ENCODE results near the gene ADSS1. TPM values are rescaled to one million over a fixed set of nuclear protein-coding genes. Genes with fewer than 3 reads are reported as not detected.

ADSS1 gene
- total RNA-seq, 1 experiment from 2014 or later, result 9.9 TPM

DNA sequence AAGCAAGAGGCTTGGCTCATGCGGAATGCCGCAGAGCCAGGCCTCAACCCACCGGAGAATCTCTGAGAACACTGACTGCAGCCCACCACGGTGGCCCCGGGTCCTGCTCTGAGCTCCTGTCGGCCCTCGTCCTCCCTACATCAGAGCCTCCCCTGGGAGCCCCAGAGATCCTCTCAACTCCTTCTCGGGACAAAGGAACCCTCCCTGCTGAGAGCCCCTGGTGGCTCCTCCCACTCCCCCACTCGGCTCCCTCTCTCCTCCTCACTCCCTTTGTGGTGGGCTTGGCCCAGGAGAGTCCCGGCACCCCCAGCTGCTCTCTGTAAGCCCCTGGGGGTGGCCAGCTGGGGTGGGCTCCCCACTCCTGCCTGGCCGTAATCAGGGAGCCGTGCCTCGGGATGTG, 45.7 kb upstream of the ADSS1 start:
- BruUV-seq (replicated peaks), result TSS peak; percentile 92
- no peaks in the 10 kb centered on the region for H3K27me3 ChIP-seq (ENCODE audit: insufficient read depth, low read length)
- no peak overlapping the region for H2AFZ ChIP-seq (ENCODE audit: low read depth, low read length, poor library complexity, severe bottlenecking)
- no peaks in the 10 kb centered on the region for H3K79me2 ChIP-seq (ENCODE audit: insufficient read depth, low read length)
- no peaks in the 10 kb centered on the region for H4K20me1 ChIP-seq (ENCODE audit: insufficient read depth)
- intact Hi-C loops (cut with micrococcal nuclease), result no loop called here
- CTCF ChIA-PET, result interaction anchor here (1.2 to 1.3 kb wide), 2 partner anchors 10 to 12 kb away, joined by 4 to 5 read pairs; no protein-coding TSS in a partner anchor
- TF ChIP-seq ZFX (IDR thresholded peaks at IDR 0.05) (peak; percentile 46; the same call in 1 of the 2 replicates), ELF1 (IDR thresholded peaks at IDR 0.05; ENCODE audit: borderline replicate concordance, low read depth) (no peak)
- no peaks in the 10 kb centered on the region for H3K9me3 ChIP-seq (ENCODE audit: control insufficient read depth in 1 of 2, insufficient read depth in 1 of 2, low read depth in 1 of 2, low read length in 2 of 2)
- H3K27ac ChIP-seq (ENCODE audit: low read depth, low read length), result peak overlapping the region; percentile 98
- peak; percentile 9; the same call in 1 of the 2 replicates for ATAC-seq
- peak overlapping the region; percentile 89 for H3K9ac ChIP-seq (ENCODE audit: low read length)
- no peak for DNase-seq (ENCODE audit: low read depth, low spot score)
- H3K4me3 ChIP-seq (replicated peaks in 1 of 2; ENCODE audit: low read depth in 1 of 2, low read length in 2 of 2), result peak overlapping the region; percentile 52 to 62
- H3K36me3 ChIP-seq (ENCODE audit: control insufficient read depth in 1 of 2, insufficient read depth in 2 of 2, low read length in 2 of 2), result no peaks in the 10 kb centered on the region
- peaks cover 58 to 75% of the 10 kb centered on the region in 2 experiments for H3K4me1 ChIP-seq (ENCODE audit: control insufficient read depth in 1 of 2, insufficient read depth in 2 of 2, low read length in 2 of 2)
- RAD21 ChIA-PET (ENCODE audit: low non-redundant PET in 1 of 2, low total read pairs in 2 of 2, uncharacterized antibody in 2 of 2, unreplicated experiment in 2 of 2), result no interaction called here
- no peaks in the 10 kb centered on the region for H3K9me2 ChIP-seq (ENCODE audit: insufficient read depth)
- peak overlapping the region; percentile 89 for H3K4me2 ChIP-seq (ENCODE audit: low read length)
- POLR2A ChIA-PET, result interaction anchor here (0.9 to 2.2 kb wide), 4 partner anchors 9 to 74 kb away, joined by 4 to 13 read pairs (median 6); partner anchors contain the start of gene SIVA1

DNA sequence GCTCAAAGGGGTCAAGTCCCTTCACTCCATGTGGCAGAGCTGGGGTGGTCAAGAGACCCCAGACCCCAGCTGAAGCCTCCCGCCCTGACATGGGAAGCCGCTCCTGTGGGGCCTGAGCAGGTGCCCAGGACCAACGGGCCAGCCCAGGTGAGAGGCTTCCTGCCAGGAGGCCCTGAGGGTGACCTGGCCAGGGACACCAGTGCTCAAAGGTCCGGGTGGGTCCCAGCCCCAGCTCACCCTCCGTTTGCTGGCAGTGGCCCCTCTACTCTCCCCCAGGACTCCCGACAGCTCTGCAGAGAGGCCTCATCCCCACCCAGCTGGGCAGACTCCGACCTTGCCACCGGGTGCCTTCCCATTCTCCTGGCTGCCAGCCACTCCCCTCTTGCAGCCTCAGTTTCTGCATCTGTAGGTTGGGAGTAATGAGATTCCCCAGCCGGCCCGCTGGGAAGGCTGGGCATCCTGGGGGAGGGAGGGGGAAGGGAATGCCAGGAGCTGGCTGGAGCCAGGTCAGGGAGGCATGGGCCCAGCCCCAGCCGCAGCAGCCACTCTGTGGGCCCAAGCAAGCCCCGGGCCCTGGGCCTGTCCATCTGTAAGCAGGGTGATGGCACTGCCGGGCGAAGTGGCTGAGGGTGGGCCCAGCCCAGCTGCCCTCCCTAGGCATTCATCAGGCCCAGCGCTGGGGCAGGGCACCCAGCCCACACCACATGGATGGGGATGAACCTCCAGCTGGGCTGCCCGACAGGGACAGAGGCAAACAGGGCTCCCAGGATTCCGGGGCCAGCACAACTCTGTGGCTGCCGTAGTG, 44.9 kb upstream of the ADSS1 start:
- H3K27ac ChIP-seq (ENCODE audit: low read depth, low read length), result peak overlapping the region; percentile 98
- intact Hi-C loops (cut with micrococcal nuclease), result no loop called here
- ATAC-seq (no peak), DNase-seq (ENCODE audit: low read depth, low spot score) (no peak)
- no peaks in the 10 kb centered on the region for H3K79me2 ChIP-seq (ENCODE audit: insufficient read depth, low read length)
- H3K9ac ChIP-seq (ENCODE audit: low read length), result peak overlapping the region; percentile 89
- H3K4me2 ChIP-seq (ENCODE audit: low read length), result peak overlapping the region; percentile 89
- ChIA-PET CTCF (no interaction called here), POLR2A (interaction anchor here (1.6 to 3.6 kb wide), 2 partner anchors 13 to 73 kb away, joined by 4 to 21 read pairs; partner anchors contain the start of gene SIVA1), RAD21 (ENCODE audit: low non-redundant PET in 1 of 2, low total read pairs in 2 of 2, uncharacterized antibody in 2 of 2, unreplicated experiment in 2 of 2) (interaction anchor here in 1 of 2 experiments (1.3 kb wide), 1 partner anchor 13 kb away, joined by 5 read pairs; no protein-coding TSS in a partner anchor)
- no peak overlapping the region for H2AFZ ChIP-seq (ENCODE audit: low read depth, low read length, poor library complexity, severe bottlenecking)
- BruUV-seq (replicated peaks), result no TSS peak
- H3K36me3 ChIP-seq (ENCODE audit: control insufficient read depth in 1 of 2, insufficient read depth in 2 of 2, low read length in 2 of 2), result no peaks in the 10 kb centered on the region
- no peak for TF ChIP-seq ELF1 (IDR thresholded peaks at IDR 0.05; ENCODE audit: borderline replicate concordance, low read depth)
- no peaks in the 10 kb centered on the region for H3K9me2 ChIP-seq (ENCODE audit: insufficient read depth)
- H3K9me3 ChIP-seq (ENCODE audit: control insufficient read depth in 1 of 2, insufficient read depth in 1 of 2, low read depth in 1 of 2, low read length in 2 of 2), result no peaks in the 10 kb centered on the region
- no peaks in the 10 kb centered on the region for H4K20me1 ChIP-seq (ENCODE audit: insufficient read depth)
- H3K4me1 ChIP-seq (ENCODE audit: control insufficient read depth in 1 of 2, insufficient read depth in 2 of 2, low read length in 2 of 2), result peaks cover 59 to 77% of the 10 kb centered on the region in 2 experiments
- peak overlapping the region; percentile 52 to 62; a peak in 3 of 4 replicates for H3K4me3 ChIP-seq (replicated peaks in 1 of 2; ENCODE audit: low read depth in 1 of 2, low read length in 2 of 2)
- no peaks in the 10 kb centered on the region for H3K27me3 ChIP-seq (ENCODE audit: insufficient read depth, low read length)
